ENCODE measurements around the gene DDX39B. TPM values are rescaled to one million over a fixed set of nuclear protein-coding genes. Genes with fewer than 3 reads are reported as not detected.

Gene DDX39B
- total and polyA plus RNA-seq, 9 of the 15 experiments (the other 6 are each of a cell fraction or from before 2014, with no cell fraction given), result 479 to 869 (median 592) TPM

DNA sequence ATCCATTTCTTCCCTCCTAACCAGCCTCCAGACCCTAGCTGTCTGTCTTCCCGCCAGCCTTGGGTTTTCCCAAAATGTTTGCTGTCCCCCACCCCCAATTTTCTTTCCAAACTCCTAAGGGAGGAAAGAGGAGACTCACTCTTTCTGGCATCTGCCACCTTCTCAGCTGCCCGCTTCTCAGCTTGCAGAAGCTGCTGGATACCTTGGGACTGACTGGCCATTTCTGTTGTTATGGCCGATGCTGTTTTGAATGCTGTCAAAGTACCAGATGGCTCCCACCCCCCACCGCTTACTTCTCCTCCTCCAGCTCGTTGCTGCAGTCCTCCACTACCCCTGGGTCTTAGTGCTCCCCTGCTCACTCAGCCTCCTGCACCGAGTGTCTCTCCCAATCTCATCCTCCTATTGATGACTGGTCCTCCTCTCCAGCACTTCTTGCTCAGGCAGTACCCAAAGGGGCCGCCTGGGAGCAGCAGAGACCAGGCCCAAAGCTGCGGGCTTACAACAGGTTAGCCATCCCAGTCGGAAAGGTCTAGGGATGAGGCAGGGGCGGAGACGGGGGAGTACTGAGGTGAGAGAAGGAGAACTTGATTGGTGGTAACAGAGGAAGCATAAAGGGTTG lies 4.6 kb upstream of the DDX39B start, which contains the start of gene ATP6V1G2 (continued):
- TF ChIP-seq BMI1 (IDR thresholded peaks at IDR 0.05; ENCODE audit: low read length), result no peak
- no peak for TF ChIP-seq HLTF (IDR thresholded peaks at IDR 0.05)
- TF ChIP-seq ZNF143 (CRISPR knock-in tag; IDR thresholded peaks at IDR 0.05), result peak; percentile 34; the same call in 1 of the 2 replicates
- TF ChIP-seq, protein P1, sequence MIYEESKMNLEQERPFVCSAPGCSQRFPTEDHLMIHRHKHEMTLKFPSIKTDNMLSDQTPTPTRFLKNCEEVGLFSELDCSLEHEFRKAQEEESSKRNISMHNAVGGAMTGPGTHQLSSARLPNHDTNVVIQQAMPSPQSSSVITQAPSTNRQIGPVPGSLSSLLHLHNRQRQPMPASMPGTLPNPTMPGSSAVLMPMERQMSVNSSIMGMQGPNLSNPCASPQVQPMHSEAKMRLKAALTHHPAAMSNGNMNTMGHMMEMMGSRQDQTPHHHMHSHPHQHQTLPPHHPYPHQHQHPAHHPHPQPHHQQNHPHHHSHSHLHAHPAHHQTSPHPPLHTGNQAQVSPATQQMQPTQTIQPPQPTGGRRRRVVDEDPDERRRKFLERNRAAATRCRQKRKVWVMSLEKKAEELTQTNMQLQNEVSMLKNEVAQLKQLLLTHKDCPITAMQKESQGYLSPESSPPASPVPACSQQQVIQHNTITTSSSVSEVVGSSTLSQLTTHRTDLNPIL (CRISPR knock-in tag; IDR thresholded peaks at IDR 0.05), result no peak
- TF ChIP-seq HDAC3 (IDR thresholded peaks at IDR 0.05; ENCODE audit: borderline replicate concordance, partially characterized antibody), result no peak
- TF ChIP-seq CHD1 (IDR thresholded peaks at IDR 0.05; ENCODE audit: low read length), result no peak
- TF ChIP-seq HSF4 (CRISPR knock-in tag; IDR thresholded peaks at IDR 0.05; ENCODE audit: borderline replicate concordance), result no peak
- peak; percentile 41 to 51; a peak in 3 of 4 replicates for TF ChIP-seq NRF1 (conservative IDR thresholded peaks at IDR 0.05 in 1 of 2, IDR thresholded peaks at IDR 0.05 in 1 of 2)
- no peak for TF ChIP-seq CAMTA2 (CRISPR knock-in tag; conservative IDR thresholded peaks at IDR 0.05)
- TF ChIP-seq MCM7 (IDR thresholded peaks at IDR 0.05), result no peak
- no peak for TF ChIP-seq YBX1 (IDR thresholded peaks at IDR 0.05)
- no peak for TF ChIP-seq PCBP2 (IDR thresholded peaks at IDR 0.05; ENCODE audit: low read depth, low read length, poor library complexity, severe bottlenecking)
- TF ChIP-seq, protein P2, sequence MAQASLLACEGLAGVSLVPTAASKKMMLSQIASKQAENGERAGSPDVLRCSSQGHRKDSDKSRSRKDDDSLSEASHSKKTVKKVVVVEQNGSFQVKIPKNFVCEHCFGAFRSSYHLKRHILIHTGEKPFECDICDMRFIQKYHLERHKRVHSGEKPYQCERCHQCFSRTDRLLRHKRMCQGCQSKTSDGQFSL (CRISPR knock-in tag; IDR thresholded peaks at IDR 0.05), result peak; percentile 37; the same call in 1 of the 2 replicates
- TF ChIP-seq, protein P2 (tag; IDR thresholded peaks at IDR 0.05), result no peak
- TF ChIP-seq XRCC3 (IDR thresholded peaks at IDR 0.05), result no peak
- TF ChIP-seq JUND (IDR thresholded peaks at IDR 0.05; ENCODE audit: borderline replicate concordance, low read depth, low read length), result peak; percentile 71
- no peak; the same call in 2 of the 3 replicates for TF ChIP-seq JUND (tag; IDR thresholded peaks at IDR 0.05; ENCODE audit: borderline replicate concordance, low read depth, low read length)
- no peak for TF ChIP-seq ZNF695 (CRISPR knock-in tag; IDR thresholded peaks at IDR 0.05)
- TF ChIP-seq ZBTB33 (CRISPR knock-in tag; IDR thresholded peaks at IDR 0.05), result no peak; the same call in 1 of the 2 replicates
- TF ChIP-seq, protein P3, sequence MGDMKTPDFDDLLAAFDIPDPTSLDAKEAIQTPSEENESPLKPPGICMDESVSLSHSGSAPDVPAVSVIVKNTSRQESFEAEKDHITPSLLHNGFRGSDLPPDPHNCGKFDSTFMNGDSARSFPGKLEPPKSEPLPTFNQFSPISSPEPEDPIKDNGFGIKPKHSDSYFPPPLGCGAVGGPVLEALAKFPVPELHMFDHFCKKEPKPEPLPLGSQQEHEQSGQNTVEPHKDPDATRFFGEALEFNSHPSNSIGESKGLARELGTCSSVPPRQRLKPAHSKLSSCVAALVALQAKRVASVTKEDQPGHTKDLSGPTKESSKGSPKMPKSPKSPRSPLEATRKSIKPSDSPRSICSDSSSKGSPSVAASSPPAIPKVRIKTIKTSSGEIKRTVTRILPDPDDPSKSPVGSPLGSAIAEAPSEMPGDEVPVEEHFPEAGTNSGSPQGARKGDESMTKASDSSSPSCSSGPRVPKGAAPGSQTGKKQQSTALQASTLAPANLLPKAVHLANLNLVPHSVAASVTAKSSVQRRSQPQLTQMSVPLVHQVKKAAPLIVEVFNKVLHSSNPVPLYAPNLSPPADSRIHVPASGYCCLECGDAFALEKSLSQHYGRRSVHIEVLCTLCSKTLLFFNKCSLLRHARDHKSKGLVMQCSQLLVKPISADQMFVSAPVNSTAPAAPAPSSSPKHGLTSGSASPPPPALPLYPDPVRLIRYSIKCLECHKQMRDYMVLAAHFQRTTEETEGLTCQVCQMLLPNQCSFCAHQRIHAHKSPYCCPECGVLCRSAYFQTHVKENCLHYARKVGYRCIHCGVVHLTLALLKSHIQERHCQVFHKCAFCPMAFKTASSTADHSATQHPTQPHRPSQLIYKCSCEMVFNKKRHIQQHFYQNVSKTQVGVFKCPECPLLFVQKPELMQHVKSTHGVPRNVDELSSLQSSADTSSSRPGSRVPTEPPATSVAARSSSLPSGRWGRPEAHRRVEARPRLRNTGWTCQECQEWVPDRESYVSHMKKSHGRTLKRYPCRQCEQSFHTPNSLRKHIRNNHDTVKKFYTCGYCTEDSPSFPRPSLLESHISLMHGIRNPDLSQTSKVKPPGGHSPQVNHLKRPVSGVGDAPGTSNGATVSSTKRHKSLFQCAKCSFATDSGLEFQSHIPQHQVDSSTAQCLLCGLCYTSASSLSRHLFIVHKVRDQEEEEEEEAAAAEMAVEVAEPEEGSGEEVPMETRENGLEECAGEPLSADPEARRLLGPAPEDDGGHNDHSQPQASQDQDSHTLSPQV (IDR thresholded peaks at IDR 0.05), result no peak
- no peak for TF ChIP-seq ZNF707 (CRISPR knock-in tag; conservative IDR thresholded peaks at IDR 0.05)
- TF ChIP-seq ARID2 (IDR thresholded peaks at IDR 0.05), result peak; percentile 84
